Mesothelial cell of epicardium (in vitro differentiated cells): ENCODE results near the gene STOML1. TPM values are rescaled to one million over a fixed set of nuclear protein-coding genes. Genes with fewer than 3 reads are reported as not detected.

Source experiments
- DNase-seq, 2 experiments: peaks; one replicate each; pipeline ENCODE4 v3.0.0; 2021; ENCODE audit warnings: low spot score in 2 of 2; ENCODE audit not compliant: unreplicated experiment in 2 of 2
- H3K27ac Mint-ChIP-seq: 2 replicates; pipeline ENCODE4 v1.8.0; 2021; ENCODE audit warnings: mixed read lengths
- H3K27me3 Mint-ChIP-seq: 2 replicates; pipeline ENCODE4 v1.8.0; 2021; ENCODE audit warnings: low read depth, mixed read lengths
- H3K36me3 Mint-ChIP-seq: 2 replicates; pipeline ENCODE4 v1.8.0; 2021; ENCODE audit warnings: mixed read lengths
- H3K4me1 Mint-ChIP-seq: 2 replicates; pipeline ENCODE4 v1.8.0; 2021; ENCODE audit warnings: mixed read lengths
- H3K4me3 Mint-ChIP-seq: 2 replicates; pipeline ENCODE4 v1.8.0; 2021; ENCODE audit warnings: mild to moderate bottlenecking, moderate library complexity, mixed read lengths
- H3K9me3 Mint-ChIP-seq: 2 replicates; pipeline ENCODE4 v1.8.0; 2021; ENCODE audit warnings: mixed read lengths
- CTCF ChIP-seq: fragments of 200-600 bp; sonication (generic); IDR thresholded peaks from one replicate; pipeline ENCODE4 v1.5.0; 2021; ENCODE audit warnings: antibody characterized with exemption; ENCODE audit not compliant: unreplicated experiment
- total RNA-seq: library from RNA; stranded (reverse); gene quantifications from 3 replicates; pipeline ENCODE4 v1.2.1, GENCODE V29; 2021

Gene STOML1
- total RNA-seq, 1 donor from 2014 or later: 11.9 TPM

- Mint-ChIP-seq H3K36me3 (peaks cover 8% of the 10 kb centered on the region), H3K4me3 (no peak overlapping the region), H3K9me3 (no peaks in the 10 kb centered on the region), H3K27me3 (peaks cover 2% of the 10 kb centered on the region), H3K4me1 (peaks cover 13% of the 10 kb centered on the region), H3K27ac (peak overlapping the region; percentile 81)
- DNase-seq: no peak
- no peak for TF ChIP-seq CTCF
These were observed 39.8 kb downstream of the STOML1 start for GRCh38 chr15:73952171-73952912.

- no peak for DNase-seq
- H3K4me3 Mint-ChIP-seq: no peak overlapping the region
- H3K4me1 Mint-ChIP-seq: peaks cover 13% of the 10 kb centered on the region
These were observed 40.5 kb downstream of the STOML1 start for GRCh38 chr15:73951601-73952000.

GRCh38 chr15:73950831-73951561 is 41.1 kb downstream of the STOML1 start:
- H3K9me3 Mint-ChIP-seq: no peaks in the 10 kb centered on the region
- no peak overlapping the region for H3K4me3 Mint-ChIP-seq
- H3K4me1 Mint-ChIP-seq: peaks cover 13% of the 10 kb centered on the region
- no peaks in the 10 kb centered on the region for H3K27me3 Mint-ChIP-seq
- peak; percentile 61 to 85 for DNase-seq
- no peak for TF ChIP-seq CTCF
- peaks cover 8% of the 10 kb centered on the region for H3K36me3 Mint-ChIP-seq
- H3K27ac Mint-ChIP-seq: peak overlapping the region; percentile 98

More at GRCh38 chr15:73951601-73952000, 40.5 kb downstream of the STOML1 start:
- H3K27ac Mint-ChIP-seq: peak overlapping the region; percentile 98
- H3K27me3 Mint-ChIP-seq: no peaks in the 10 kb centered on the region
- H3K36me3 Mint-ChIP-seq: peaks cover 8% of the 10 kb centered on the region
- H3K9me3 Mint-ChIP-seq: no peaks in the 10 kb centered on the region
- no peak for TF ChIP-seq CTCF

GRCh38 chr15:73950479-73950830 is 41.6 kb downstream of the STOML1 start:
- no peak for TF ChIP-seq CTCF
- Mint-ChIP-seq H3K9me3 (no peaks in the 10 kb centered on the region), H3K4me3 (no peak overlapping the region), H3K36me3 (peaks cover 8% of the 10 kb centered on the region), H3K27me3 (no peaks in the 10 kb centered on the region), H3K27ac (no peak overlapping the region), H3K4me1 (peaks cover 13% of the 10 kb centered on the region)
- DNase-seq: no peak

- Mint-ChIP-seq H3K27me3 (no peaks in the 10 kb centered on the region), H3K36me3 (peaks cover 12% of the 10 kb centered on the region), H3K27ac (no peak overlapping the region), H3K4me3 (no peak overlapping the region), H3K9me3 (no peaks in the 10 kb centered on the region), H3K4me1 (peaks cover 21% of the 10 kb centered on the region)
- no peak for TF ChIP-seq CTCF
- no peak for DNase-seq
These were observed 42.6 kb downstream of the STOML1 start for GRCh38 chr15:73949496-73949895.
